Left cardiac atrium (tissue), 4 donors: Measurements from ENCODE around the gene RAB5A. TPM values are rescaled to one million over a fixed set of nuclear protein-coding genes. Genes with fewer than 3 reads are reported as not detected.
A peak's percentile ranks its signal among the peaks of the same experiment; 100 is the strongest.
"Not testable (repeated sequence)": the region's sequence is repeated elsewhere in the genome, so short reads cannot be mapped to it uniquely, and the experiment has no call there.

Experiments used
- ATAC-seq, 2 donors: fragments of 200-7000 bp; cut with Tn5 transposase; one replicate each; pipeline ENCODE4 v1.9.1; 2020; ENCODE audit warnings: mild to moderate bottlenecking in 2 of 2, moderate library complexity in 2 of 2
- DNase-seq: peaks from one replicate; pipeline ENCODE4 v3.0.0-alpha.2; 2020
- intact Hi-C, 2 donors: fragments of 100-400 bp; cut with DNase I; formaldehyde crosslinking; loops; one replicate each; pipeline versions ENCODE4 v1.14.1 to v1.15.1; 2022 to 2023
- total RNA-seq, 2 donors: library from RNA; stranded (reverse); fragmentation: NEBNext Ultra II Directional; extraction: Animal tissue kit (Norgen Biotek cat#: 25700); gene quantifications; one replicate each; pipeline ENCODE4 v1.2.1, GENCODE V29; 2021
- donor health status: DM: no; HTN: yes; CAD: no.
- donor health status: DM: no; HTN: yes; CAD: no; lungs with severe emphysema.
- donor health status: DM: yes; HTN: yes; CAD: no.
- donor health status: Dilated cardiomyopathy.

RAB5A gene
- total RNA-seq, 2 donors from 2014 or later = 40.9 to 71.2 TPM

DNA sequence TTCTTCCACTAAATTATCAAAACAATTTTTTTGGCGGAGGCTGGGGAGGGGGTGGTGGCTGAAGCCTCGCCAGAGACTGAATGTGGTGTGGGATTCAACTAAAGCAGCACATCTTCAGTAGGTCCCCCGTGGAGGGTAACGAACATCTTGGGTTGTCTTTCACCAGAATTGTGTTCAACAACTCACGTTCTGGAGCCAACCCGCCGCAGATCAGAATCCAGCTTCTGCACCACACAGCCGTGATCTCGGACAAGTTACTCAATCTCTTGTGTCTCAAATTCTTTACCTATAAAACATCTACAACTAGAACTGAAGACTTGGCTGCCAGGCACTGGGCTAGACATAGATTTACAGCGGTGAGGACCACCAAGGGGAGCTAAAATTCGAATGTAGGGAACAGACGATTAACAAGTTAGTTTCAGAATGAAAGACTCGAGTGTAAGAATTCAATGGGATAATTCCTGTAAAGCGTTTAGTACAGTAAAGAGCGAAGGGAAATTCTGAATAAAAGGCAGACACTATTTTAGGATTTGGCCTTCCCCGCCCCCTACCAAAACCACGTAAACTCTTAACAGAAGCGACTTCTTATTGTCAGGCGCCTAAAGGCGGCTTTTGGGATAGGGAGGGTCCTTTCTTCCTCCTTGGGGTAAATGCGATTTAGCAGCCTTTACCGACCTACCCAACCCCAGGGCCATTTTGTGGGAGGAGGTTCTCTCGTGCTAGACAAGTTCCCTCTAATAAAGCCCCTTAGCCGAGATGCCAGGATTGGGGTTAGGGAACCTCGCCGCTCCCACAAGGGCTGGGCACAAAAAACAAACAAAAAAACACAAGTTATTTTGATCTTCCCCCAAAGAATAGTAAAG is 697 bp upstream of the RAB5A start:
- DNase-seq (peak; percentile 26), ATAC-seq (peak; percentile 6 to 18)
- intact Hi-C loops = loop anchor here in 1 of 2 donors (5.0 to 10.0 kb wide), 2 partner anchors 91 to 239 kb away; partner anchors contain the start of gene SGO1

DNA sequence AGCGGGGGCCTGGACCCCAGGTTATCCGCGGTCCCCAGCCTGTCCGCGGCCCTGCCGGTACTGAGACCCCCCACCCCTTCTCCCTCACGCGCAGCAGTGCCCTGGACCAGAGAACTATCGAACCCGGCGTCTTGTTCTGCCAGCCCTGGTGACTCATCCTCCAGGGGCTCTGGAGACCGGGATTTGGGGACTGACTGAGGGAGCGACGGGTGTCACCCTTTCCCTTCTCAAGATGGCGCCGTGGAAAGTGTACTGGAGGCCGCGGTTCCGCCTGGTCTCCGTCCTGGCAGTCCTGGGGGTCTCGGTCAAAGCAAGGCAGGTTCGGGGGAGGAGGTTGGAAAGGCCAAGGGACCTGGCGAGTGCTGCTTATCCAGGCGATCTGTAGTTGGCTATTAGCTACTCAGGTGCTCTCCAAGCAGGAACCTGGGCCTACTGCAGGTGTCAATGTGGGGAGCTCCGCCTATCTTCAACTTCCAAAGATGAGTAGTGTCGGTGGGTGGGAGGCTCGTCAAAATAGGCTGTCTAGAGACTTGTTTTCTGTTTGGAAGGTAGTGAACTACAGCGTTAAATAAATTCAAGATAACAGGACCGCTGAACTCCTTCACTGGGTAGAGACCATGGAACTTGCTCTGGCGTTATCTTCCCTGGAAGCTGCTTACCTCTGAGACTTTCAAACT is 790 bp downstream of the RAB5A start:
- peak; percentile 28 to 49 for ATAC-seq
- intact Hi-C loops = loop anchor here in 1 of 2 donors (5.0 to 10.0 kb wide), 2 partner anchors 90 to 237 kb away; partner anchors contain the start of gene SGO1
- DNase-seq = peak; percentile 58

DNA sequence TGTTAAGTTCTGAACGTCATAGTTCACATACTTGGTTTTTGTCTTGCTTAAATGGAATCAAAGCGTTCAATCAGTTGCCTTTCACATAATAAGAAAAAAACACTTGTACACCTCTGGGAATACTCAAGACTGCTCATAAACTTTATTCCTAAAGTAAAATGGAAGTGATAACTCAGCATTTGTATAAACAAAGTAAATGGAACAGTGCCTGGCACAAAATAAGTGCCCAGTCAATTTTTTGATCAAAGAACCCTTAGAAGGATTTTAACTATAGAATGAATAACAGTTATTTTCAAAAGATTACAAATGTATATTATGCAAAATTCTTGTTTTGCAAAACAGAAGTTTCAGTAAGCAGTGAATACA is 1.3 kb downstream of the RAB5A start:
- DNase-seq (no peak), ATAC-seq (no peak)
- intact Hi-C loops = loop anchor here in 1 of 2 donors (5.0 to 10.0 kb wide), 2 partner anchors 89 to 237 kb away; partner anchors contain the start of gene SGO1

DNA sequence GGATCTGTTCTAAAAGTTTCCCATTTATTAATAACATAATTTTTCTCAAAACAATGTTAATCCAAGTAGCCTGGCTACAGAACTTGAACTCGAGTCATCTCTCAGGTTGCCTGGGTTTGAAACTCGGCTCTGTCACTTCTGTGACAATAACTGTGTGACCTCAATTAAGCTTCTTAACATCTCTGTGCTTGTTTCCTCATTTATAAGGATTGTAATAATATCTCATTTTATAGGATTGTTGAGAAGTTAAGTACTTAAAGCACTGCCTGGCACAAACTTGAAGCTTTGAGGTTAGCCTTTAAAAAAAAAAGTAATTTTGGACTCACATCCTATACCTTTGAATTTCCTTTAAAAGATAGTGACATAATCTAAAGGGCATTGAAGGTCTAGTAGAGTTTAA is 3.4 kb downstream of the RAB5A start:
- ATAC-seq (no peak), DNase-seq (no peak)
- intact Hi-C loops = no loop called here

DNA sequence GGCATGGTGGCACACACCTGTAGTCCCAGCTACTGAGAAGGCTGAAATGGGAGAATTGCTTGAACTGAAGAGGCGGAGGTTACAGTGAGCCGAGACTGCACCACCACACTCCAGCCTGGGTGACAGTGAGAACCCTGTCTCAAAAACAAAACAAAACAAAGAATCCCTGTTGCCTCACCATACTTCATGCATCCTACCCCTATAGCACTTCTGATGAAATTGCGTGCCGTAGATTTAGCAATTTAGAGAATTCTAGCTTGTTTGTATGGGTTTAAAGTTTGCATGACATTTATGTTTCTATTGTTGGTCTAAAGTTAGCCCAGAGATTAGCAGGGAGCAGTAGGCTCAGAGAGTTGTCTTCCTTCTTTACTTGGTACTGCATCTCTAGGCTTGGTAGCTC is 7.8 kb downstream of the RAB5A start:
- DNase-seq (no peak), ATAC-seq (no peak)
- intact Hi-C loops = no loop called here

DNA sequence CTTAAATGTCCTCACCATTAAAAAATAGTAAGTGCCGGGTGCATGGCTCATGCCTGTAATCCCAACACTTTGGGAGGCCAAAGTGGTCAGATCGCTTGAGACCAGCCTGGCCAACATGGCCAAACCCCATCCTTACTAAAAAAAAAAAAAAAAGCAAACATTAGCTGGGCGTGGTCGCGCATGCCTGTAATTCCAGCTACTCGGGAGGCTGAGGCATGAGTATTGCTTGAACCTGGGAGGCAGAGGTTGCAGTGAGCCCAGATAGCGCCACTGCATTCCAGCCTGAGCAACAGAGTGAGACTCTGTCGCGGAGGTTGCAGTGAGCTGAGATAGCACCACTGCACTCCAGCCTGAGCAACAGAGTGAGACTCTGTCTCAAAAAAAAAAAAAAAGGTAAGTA is 10.5 kb downstream of the RAB5A start:
- ATAC-seq, DNase-seq, intact Hi-C loops: not testable (repeated sequence)

DNA sequence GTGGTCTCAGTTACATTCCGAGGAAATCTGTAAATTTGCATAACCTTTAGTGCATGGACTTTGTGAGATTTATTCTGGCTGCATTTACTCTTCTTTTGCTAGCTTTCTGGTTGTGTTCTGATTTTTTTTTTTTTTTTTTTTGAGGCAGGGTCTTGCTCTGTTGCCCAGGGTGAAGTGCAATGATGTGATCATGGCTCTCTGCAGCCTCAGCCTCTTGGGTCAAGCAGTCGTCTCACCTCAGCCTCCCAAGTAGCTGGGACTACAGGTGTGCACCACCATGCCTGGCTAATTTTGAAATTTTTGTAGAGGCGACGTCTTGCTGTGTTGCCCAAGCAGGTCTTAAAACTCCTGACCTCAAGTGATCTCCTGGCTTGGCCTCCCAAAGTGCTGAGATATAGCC is 12.6 kb downstream of the RAB5A start:
- intact Hi-C loops = no loop called here
- no peak for ATAC-seq
- DNase-seq = no peak

DNA sequence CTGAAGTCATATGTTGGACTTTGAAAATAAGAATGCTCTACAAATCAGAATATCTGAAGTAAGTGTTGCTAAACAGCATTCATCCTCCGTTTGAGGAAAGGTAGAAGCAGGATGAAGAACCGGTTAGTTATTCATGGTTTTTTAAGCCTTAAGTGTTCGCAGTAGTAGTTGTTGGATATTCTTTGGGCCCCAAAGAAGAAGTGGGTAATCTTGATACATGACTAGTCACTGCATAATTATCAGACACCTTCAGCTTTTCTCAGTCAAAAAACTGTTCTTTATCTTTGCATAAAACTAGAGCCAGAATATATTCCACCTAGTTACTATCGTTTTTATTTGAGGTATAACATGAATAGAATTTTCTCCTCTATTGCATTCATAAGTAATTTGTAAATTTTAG is 13.8 kb downstream of the RAB5A start:
- intact Hi-C loops = no loop called here
- DNase-seq = no peak
- no peak for ATAC-seq

DNA sequence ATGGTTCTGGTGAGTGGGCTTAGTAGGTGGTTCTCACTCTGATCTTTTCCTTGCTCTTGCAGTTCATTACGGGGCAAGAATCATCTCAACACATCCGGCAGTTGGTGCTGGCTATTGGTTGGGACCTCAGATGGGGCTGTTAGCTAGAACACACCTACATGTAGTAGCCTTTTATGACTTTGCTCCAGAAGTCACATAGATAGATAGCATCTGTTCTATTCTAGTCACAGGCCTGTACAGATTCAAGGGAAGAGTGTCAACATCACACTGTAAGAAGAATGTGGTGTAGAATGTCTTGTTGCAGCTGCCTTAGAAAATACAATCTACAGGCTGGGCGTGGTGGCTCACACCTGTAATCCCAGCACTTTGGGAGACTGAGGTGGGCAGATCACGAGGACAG is 15.1 kb downstream of the RAB5A start:
- DNase-seq (no peak), ATAC-seq (peak; percentile 30 to 71)
- intact Hi-C loops = no loop called here

DNA sequence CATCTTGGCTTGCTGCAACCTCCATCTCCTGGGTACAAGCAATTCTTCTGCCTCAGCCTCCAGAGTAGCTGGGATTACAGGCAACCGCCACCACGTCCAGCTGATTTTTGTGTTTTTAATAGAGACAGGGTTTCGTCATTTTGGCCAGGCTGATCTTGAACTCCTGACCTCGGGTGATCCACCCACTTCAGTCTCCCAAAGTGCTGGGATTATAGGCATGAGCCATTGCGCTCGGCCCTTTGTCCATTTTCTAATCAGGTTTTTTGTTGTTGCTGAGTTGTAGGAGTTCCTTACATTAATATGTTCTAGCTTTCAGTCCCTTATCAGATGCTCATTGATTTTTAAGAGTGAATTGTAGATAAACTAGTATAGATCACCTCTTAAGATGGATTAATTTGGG is 20.3 kb downstream of the RAB5A start:
- intact Hi-C loops = no loop called here
- no peak for ATAC-seq
- DNase-seq = no peak

DNA sequence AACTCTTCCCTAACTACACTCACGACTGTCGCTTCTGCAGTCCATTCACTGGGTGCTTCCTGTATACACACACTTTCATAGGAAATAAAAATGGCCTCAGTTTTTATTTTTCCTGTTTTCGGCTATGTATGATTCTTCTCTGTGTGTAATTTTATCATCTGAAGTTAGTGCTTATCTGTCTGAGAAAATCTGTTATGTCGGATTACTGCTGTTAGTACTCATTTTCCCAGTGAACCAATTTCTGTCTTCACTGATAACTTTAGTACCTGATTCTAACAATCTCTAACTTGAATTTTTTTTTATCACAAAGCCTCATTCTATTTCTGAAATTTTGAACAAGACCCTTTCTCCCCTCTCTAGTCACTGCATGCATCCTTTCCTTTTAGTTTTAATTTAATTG is 20.9 kb downstream of the RAB5A start:
- ATAC-seq = no peak
- intact Hi-C loops = no loop called here
- DNase-seq = no peak

DNA sequence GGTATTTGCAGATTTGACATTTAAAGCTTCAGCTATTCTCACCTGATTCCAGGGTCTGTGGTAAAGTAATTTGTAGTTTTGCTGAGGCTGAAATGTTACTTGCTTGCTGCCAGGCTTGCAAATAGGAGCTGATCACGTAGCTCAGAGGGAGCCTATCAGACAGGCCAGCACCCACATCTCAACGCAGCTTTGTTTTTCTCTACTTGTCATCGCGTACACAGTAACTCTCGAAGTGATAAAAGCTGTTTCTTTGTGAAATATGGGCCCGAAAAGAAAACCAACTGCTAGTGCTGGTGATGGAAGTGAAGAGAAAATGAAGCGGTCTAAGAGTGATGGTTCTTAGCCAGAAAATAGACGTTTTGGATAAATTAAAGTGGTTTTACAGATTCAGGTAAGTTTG is 23.4 kb downstream of the RAB5A start:
- no peak for DNase-seq
- intact Hi-C loops = no loop called here
- peak; percentile 69 to 78 for ATAC-seq

DNA sequence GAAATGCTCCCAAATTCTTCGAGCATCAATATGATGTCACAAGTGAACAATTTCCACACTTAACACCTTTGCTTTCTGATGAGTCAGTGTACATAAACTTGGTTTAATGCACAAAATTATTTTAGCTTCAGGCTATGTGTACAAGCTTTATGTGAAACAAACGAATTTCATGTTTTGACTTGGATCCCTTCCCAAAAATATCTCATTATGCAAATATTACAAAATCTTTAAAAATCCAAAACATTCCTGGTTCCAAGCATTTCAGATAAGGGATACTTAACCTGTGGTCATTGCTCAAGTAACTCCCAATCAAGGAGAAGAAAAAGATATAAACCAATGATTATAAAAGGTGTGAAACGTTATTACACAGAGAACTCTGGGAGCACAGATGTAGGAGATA is 25.2 kb downstream of the RAB5A start:
- intact Hi-C loops = loop anchor here in 1 of 2 donors (1.0 kb wide), 1 partner anchor 11 kb away; no protein-coding TSS in a partner anchor
- ATAC-seq = peak in 1 of 2 donors; percentile 49
- DNase-seq = no peak

DNA sequence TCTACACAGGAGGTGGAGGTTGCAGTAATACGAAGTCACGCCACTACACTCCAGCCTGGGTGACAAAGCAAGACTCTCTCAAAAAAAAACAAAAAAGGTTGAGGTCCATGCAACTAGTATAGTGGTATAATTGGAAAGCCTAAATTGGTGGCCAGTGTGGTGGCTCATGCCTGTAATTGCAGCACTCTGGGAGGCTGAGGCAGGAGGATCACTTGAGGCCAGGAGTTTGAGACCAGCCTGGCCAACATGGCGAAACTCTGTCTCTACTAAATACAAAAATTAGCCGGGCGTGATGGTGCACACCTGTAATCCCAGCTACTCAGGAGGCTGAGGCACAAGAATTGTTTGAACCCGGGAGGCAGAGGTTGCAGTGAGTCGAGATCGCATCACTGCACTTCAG is 42.0 kb downstream of the RAB5A start:
- ATAC-seq, DNase-seq, intact Hi-C loops: not testable (repeated sequence)

DNA sequence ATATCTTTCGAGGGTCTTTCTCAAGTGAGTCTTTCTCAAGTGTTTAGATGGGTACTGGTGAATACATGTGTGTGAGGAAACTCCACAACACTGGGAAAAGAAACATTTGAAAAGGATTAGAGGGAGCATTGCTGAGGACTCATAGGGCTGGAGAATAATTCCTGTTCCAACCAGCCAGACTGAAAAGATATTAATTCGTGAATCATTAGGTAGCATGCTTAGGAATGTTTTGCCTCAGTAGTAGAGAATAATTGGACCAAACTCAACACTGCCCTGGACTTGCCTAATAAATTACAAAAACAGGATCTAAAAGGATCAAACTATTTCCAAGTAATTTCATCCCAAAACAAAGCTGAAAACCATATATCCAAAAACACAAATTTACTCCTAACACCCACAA is 47.9 kb downstream of the RAB5A start:
- intact Hi-C loops = no loop called here
- no peak for ATAC-seq
- DNase-seq = no peak

DNA sequence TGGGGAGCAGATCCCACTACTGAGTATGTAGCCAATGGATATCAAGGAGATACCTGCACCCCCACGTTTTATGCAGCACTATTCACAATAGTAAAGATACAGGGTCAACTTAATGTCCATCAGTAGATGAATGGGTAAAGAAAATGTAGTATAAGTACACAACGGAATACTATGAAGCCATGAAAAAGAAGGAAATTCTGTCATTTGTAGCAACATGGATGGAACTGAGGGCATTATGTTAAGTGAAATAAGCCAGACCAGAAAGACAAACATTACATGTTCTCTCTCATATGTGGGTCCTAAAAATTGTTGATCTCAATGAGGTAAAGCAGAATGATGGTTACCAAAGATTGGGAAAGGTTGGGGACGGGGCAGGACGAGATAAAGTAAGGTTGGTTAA is 50.6 kb downstream of the RAB5A start:
- DNase-seq = no peak
- no peak for ATAC-seq
- intact Hi-C loops = no loop called here

DNA sequence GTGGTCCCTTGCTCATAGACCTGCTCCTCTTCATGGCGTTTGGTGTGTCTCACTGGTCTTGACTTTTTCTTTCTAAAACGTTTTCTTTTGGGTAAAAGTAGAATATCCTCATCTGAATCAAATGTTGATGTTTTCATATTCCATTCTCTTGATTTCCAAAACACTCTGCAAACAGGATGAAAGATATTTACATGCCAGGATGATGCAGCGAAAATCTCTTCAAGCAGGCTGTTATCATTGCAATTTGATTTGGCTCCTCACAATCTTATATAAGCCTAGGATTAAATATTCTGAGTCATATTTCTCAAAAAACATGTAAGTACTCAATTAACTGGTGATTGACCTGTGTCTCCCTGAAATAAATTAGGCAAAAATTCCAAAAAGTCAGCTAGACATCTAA is 55.0 kb downstream of the RAB5A start:
- DNase-seq (no peak), ATAC-seq (no peak)
- intact Hi-C loops = no loop called here

DNA sequence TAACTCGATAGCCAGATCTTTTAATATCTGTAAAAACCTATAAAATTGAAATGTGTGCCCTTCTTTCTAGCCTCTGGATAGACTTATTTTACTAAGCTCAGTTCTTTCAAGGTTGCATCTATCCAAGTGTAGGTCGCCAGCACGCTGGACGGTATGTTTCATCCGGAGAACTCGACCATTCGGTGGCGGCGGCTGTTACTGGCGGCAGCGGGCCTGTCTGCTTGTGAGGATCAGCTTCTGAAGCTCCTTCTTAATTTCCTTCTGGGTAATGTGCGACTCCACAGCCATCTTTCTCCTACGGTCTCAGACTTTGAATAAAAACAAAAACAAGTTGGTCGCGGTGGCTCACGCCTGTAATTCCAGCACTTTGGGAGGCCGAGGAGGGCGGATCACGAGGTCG is 61.1 kb downstream of the RAB5A start:
- no peak for ATAC-seq
- intact Hi-C loops = no loop called here
- DNase-seq = no peak

DNA sequence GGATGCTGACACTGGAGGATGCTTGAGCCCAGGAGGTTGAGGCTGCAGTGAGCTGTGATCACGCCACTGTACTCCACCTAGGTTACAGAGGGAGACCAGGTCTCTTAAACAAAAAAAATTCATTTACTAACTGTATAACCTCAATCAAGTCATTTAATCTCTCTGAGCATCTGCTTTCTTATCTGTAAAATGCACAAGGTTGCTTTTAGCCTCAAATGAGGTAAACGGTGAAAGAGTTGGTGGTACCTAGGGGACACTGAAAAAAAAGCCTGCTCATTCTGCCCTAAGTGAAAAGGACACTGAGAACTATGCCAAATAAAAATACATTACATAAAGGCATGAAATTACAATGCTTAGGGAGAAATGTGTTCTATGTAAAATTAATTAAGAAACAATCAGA is 61.7 kb downstream of the RAB5A start:
- no peak for ATAC-seq
- DNase-seq = no peak
- intact Hi-C loops = no loop called here

DNA sequence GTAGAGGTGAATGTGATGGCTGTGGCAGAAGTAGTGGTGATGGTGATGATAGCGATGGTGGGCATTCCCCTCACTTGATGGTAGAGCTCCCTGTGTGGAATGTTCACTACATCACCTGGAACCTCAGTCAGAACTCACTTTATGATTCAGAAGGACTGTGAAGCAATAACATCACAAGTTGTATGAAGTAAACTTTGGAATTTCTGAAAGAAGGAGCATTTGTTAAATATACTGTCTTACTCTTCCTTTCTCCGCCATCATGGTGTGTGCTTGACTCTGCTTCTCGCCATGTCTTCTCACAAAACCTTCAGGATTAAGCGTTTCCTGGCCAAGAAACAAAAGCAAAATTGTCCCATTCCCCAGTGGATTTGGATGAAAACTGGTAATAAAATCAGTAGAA is 65.3 kb downstream of the RAB5A start, which contains the start of gene PP2D1:
TSS of gene PP2D1 (minus strand) at position 101 of the 400 bp plus-strand sequence. CDS start 192 bp downstream, outside the sequence.
- ATAC-seq = no peak
- DNase-seq = no peak
- intact Hi-C loops = no loop called here
